HAP-1 (cell line): ENCODE data around the gene CTDSPL.
"Not testable (repeated sequence)": the region's sequence is repeated elsewhere in the genome, so short reads cannot be mapped to it uniquely, and the experiment has no call there.

Experiments used
- DNase-seq, 2 experiments: peaks; one replicate each; pipeline ENCODE4 v3.0.0-alpha.2; 2016 to 2020; ENCODE audit warnings: low spot score in 2 of 2
- H3K27me3 ChIP-seq: fragments of 250-450 bp; sonication (Bioruptor Pico); 2 replicates; pipeline ENCODE4 v1.5.1; 2020; ENCODE audit warnings: low read depth, mild to moderate bottlenecking, moderate library complexity
- H3K36me3 ChIP-seq: fragments of 250-450 bp; sonication (Bioruptor Pico); replicated peaks from 2 replicates; pipeline ENCODE4 v1.5.1; 2020; ENCODE audit warnings: mild to moderate bottlenecking
- H3K4me1 ChIP-seq: fragments of 250-450 bp; sonication (Bioruptor Pico); 2 replicates; pipeline ENCODE4 v1.5.1; 2020; ENCODE audit warnings: mild to moderate bottlenecking
- H3K4me3 ChIP-seq: fragments of 250-450 bp; sonication (Bioruptor Pico); 2 replicates; pipeline ENCODE4 v1.5.1; 2020; ENCODE audit warnings: mild to moderate bottlenecking, moderate library complexity
- H3K9me3 ChIP-seq: fragments of 250-450 bp; sonication (Bioruptor Pico); 2 replicates; pipeline ENCODE4 v1.5.1; 2020; ENCODE audit warnings: mild to moderate bottlenecking, moderate library complexity
- in situ Hi-C: fragments of 300-500 bp; cut with MboI; formaldehyde crosslinking; loops from 3 replicates; pipeline ENCODE4 v1.14.3; 2020; ENCODE audit warnings: low sequenced_read_pairs, inconsistent platforms, mixed read lengths

CTDSPL gene

GRCh38 chr3:37970802-37971201 lies 109.1 kb downstream of the CTDSPL start:
- no peaks in the 10 kb centered on the region for H3K27me3 ChIP-seq
- no peaks in the 10 kb centered on the region for H3K4me1 ChIP-seq
- H3K9me3 ChIP-seq: no peaks in the 10 kb centered on the region
- DNase-seq: no peak
- peaks cover 5% of the 10 kb centered on the region for H3K36me3 ChIP-seq
- in situ Hi-C loops: no loop called here
- no peak overlapping the region for H3K4me3 ChIP-seq

GRCh38 chr3:37971467-37971866 lies 109.8 kb downstream of the CTDSPL start:
- in situ Hi-C loops: no loop called here
- H3K4me3 ChIP-seq: no peak overlapping the region
- H3K27me3 ChIP-seq: no peaks in the 10 kb centered on the region
- peaks cover 10% of the 10 kb centered on the region for H3K36me3 ChIP-seq
- H3K4me1 ChIP-seq: no peaks in the 10 kb centered on the region
- DNase-seq: no peak
- no peaks in the 10 kb centered on the region for H3K9me3 ChIP-seq

GRCh38 chr3:37972056-37972455 lies 110.4 kb downstream of the CTDSPL start:
- H3K4me1 ChIP-seq, H3K27me3 ChIP-seq, DNase-seq, H3K4me3 ChIP-seq, H3K9me3 ChIP-seq, H3K36me3 ChIP-seq, in situ Hi-C loops: not testable (repeated sequence)

GRCh38 chr3:37973246-37974054 lies 111.8 kb downstream of the CTDSPL start:
- Histone ChIP-seq H3K36me3 (peaks cover 10% of the 10 kb centered on the region), H3K4me1 (no peaks in the 10 kb centered on the region), H3K27me3 (no peaks in the 10 kb centered on the region), H3K4me3 (no peak overlapping the region), H3K9me3 (no peaks in the 10 kb centered on the region)
- in situ Hi-C loops: no loop called here
- DNase-seq: no peak

GRCh38 chr3:37974121-37975083 lies 112.7 kb downstream of the CTDSPL start:
- DNase-seq: peak; percentile 16 to 75
- Histone ChIP-seq H3K4me1 (no peaks in the 10 kb centered on the region), H3K9me3 (no peaks in the 10 kb centered on the region), H3K4me3 (no peak overlapping the region), H3K27me3 (no peaks in the 10 kb centered on the region), H3K36me3 (peaks cover 10% of the 10 kb centered on the region)
- in situ Hi-C loops: no loop called here

- Histone ChIP-seq H3K4me3 (no peak overlapping the region), H3K27me3 (no peaks in the 10 kb centered on the region), H3K9me3 (no peaks in the 10 kb centered on the region), H3K4me1 (no peaks in the 10 kb centered on the region), H3K36me3 (peaks cover 10% of the 10 kb centered on the region)
- in situ Hi-C loops: no loop called here
- no peak for DNase-seq
Measured at GRCh38 chr3:37979541-37980461, 118.1 kb downstream of the CTDSPL start.

- no peak for DNase-seq
- Histone ChIP-seq H3K9me3 (no peaks in the 10 kb centered on the region), H3K36me3 (peaks cover 6% of the 10 kb centered on the region), H3K4me3 (no peak overlapping the region), H3K4me1 (no peaks in the 10 kb centered on the region), H3K27me3 (no peaks in the 10 kb centered on the region)
- in situ Hi-C loops: no loop called here
Measured at GRCh38 chr3:37980462-37981347, 119.0 kb downstream of the CTDSPL start.

GRCh38 chr3:37981348-37981664 lies 119.6 kb downstream of the CTDSPL start:
- Histone ChIP-seq H3K4me1 (no peaks in the 10 kb centered on the region), H3K4me3 (no peak overlapping the region), H3K27me3 (no peaks in the 10 kb centered on the region), H3K36me3 (no peaks in the 10 kb centered on the region; the same call in 1 of the 2 replicates), H3K9me3 (no peaks in the 10 kb centered on the region)
- in situ Hi-C loops: no loop called here
- no peak for DNase-seq

GRCh38 chr3:37982331-37982730 lies 120.7 kb downstream of the CTDSPL start:
- Histone ChIP-seq H3K4me3 (no peak overlapping the region), H3K36me3 (no peaks in the 10 kb centered on the region), H3K9me3 (no peaks in the 10 kb centered on the region), H3K4me1 (no peaks in the 10 kb centered on the region), H3K27me3 (no peaks in the 10 kb centered on the region)
- in situ Hi-C loops: no loop called here
- no peak for DNase-seq

GRCh38 chr3:37984051-37984450 lies 122.4 kb downstream of the CTDSPL start:
- Histone ChIP-seq H3K36me3 (no peaks in the 10 kb centered on the region), H3K27me3 (no peaks in the 10 kb centered on the region), H3K9me3 (no peaks in the 10 kb centered on the region), H3K4me1 (no peaks in the 10 kb centered on the region), H3K4me3 (no peak overlapping the region)
- DNase-seq: no peak
- in situ Hi-C loops: no loop called here

GRCh38 chr3:37984596-37984995 lies 122.9 kb downstream of the CTDSPL start:
- H3K27me3 ChIP-seq: no peaks in the 10 kb centered on the region
- no peak for DNase-seq
- no peak overlapping the region for H3K4me3 ChIP-seq
- in situ Hi-C loops: no loop called here
- H3K9me3 ChIP-seq: no peaks in the 10 kb centered on the region
- H3K4me1 ChIP-seq: no peaks in the 10 kb centered on the region
- H3K36me3 ChIP-seq: no peaks in the 10 kb centered on the region

- Histone ChIP-seq H3K4me3 (no peak overlapping the region), H3K36me3 (no peaks in the 10 kb centered on the region), H3K27me3 (no peaks in the 10 kb centered on the region), H3K4me1 (no peaks in the 10 kb centered on the region), H3K9me3 (no peaks in the 10 kb centered on the region)
- in situ Hi-C loops: no loop called here
- DNase-seq: no peak
Measured at GRCh38 chr3:37985637-37986320, 124.1 kb downstream of the CTDSPL start.
